Endothelial cell (in vitro differentiated cells): ENCODE measurements around the gene HAGHL. TPM values are rescaled to one million over a fixed set of nuclear protein-coding genes. Genes with fewer than 3 reads are reported as not detected.

ENCODE experiments used
- DNase-seq: peaks from one replicate; pipeline ENCODE4 v3.0.0; 2021; ENCODE audit warnings: low spot score
- H3K27ac Mint-ChIP-seq: one replicate; pipeline ENCODE4 v1.8.0; 2021; ENCODE audit warnings: mixed read lengths, inconsistent platforms; ENCODE audit not compliant: unreplicated experiment
- H3K27me3 Mint-ChIP-seq: one replicate; pipeline ENCODE4 v1.8.0; 2021; ENCODE audit warnings: mild to moderate bottlenecking, moderate library complexity, mixed read lengths, inconsistent platforms; ENCODE audit not compliant: unreplicated experiment
- H3K36me3 Mint-ChIP-seq: one replicate; pipeline ENCODE4 v1.8.0; 2021; ENCODE audit warnings: mild to moderate bottlenecking, low read depth, mixed read lengths, inconsistent platforms; ENCODE audit not compliant: unreplicated experiment
- H3K4me1 Mint-ChIP-seq: one replicate; pipeline ENCODE4 v1.8.0; 2021; ENCODE audit warnings: mild to moderate bottlenecking, mixed read lengths, inconsistent platforms; ENCODE audit not compliant: unreplicated experiment
- H3K4me3 Mint-ChIP-seq: one replicate; pipeline ENCODE4 v1.8.0; 2021; ENCODE audit warnings: mild to moderate bottlenecking, mixed read lengths, inconsistent platforms; ENCODE audit not compliant: unreplicated experiment
- H3K9me3 Mint-ChIP-seq: one replicate; pipeline ENCODE4 v1.8.0; 2021; ENCODE audit warnings: mixed read lengths, inconsistent platforms; ENCODE audit not compliant: unreplicated experiment
- CTCF ChIP-seq: fragments of 200-600 bp; sonication (generic); IDR thresholded peaks from one replicate; pipeline ENCODE4 v1.5.0; 2021; ENCODE audit warnings: antibody characterized with exemption; ENCODE audit not compliant: unreplicated experiment
- total RNA-seq: library from RNA; stranded (reverse); fragmentation: NEBNext Ultra II Directional; extraction: Animal tissue kit (Norgen Biotek cat#: 25700); gene quantifications from one replicate; pipeline ENCODE4 v1.2.1, GENCODE V29; 2021; ENCODE audit not compliant: unreplicated experiment

HAGHL gene
- total RNA-seq, 1 donor from 2014 or later: 1.5 TPM

GRCh38 chr16:746637-747036 lies 19.7 kb downstream of the HAGHL start:
- H3K4me3 Mint-ChIP-seq: no peak overlapping the region
- no peaks in the 10 kb centered on the region for H3K27me3 Mint-ChIP-seq
- TF ChIP-seq CTCF: no peak
- H3K9me3 Mint-ChIP-seq: no peaks in the 10 kb centered on the region
- no peak for DNase-seq
- peaks cover 9% of the 10 kb centered on the region for H3K4me1 Mint-ChIP-seq
- H3K27ac Mint-ChIP-seq: no peak overlapping the region
- H3K36me3 Mint-ChIP-seq: no peaks in the 10 kb centered on the region

GRCh38 chr16:747978-748746 lies 21.3 kb downstream of the HAGHL start:
- peaks cover 11% of the 10 kb centered on the region for H3K4me1 Mint-ChIP-seq
- no peak overlapping the region for H3K4me3 Mint-ChIP-seq
- no peak for TF ChIP-seq CTCF
- H3K27ac Mint-ChIP-seq: no peak overlapping the region
- no peaks in the 10 kb centered on the region for H3K9me3 Mint-ChIP-seq
- DNase-seq: no peak
- H3K27me3 Mint-ChIP-seq: no peaks in the 10 kb centered on the region
- H3K36me3 Mint-ChIP-seq: no peaks in the 10 kb centered on the region

- Mint-ChIP-seq H3K27ac (no peak overlapping the region), H3K27me3 (no peaks in the 10 kb centered on the region), H3K4me1 (peaks cover 11% of the 10 kb centered on the region), H3K9me3 (no peaks in the 10 kb centered on the region), H3K36me3 (no peaks in the 10 kb centered on the region), H3K4me3 (no peak overlapping the region)
- no peak for TF ChIP-seq CTCF
- DNase-seq: no peak
Measured at GRCh38 chr16:749010-749409, 22.1 kb downstream of the HAGHL start.

GRCh38 chr16:750485-750884 lies 23.6 kb downstream of the HAGHL start:
- H3K36me3 Mint-ChIP-seq: no peaks in the 10 kb centered on the region
- H3K4me3 Mint-ChIP-seq: no peak overlapping the region
- H3K4me1 Mint-ChIP-seq: peaks cover 11% of the 10 kb centered on the region
- no peaks in the 10 kb centered on the region for H3K27me3 Mint-ChIP-seq
- H3K9me3 Mint-ChIP-seq: no peaks in the 10 kb centered on the region
- no peak for DNase-seq
- no peak for TF ChIP-seq CTCF
- no peak overlapping the region for H3K27ac Mint-ChIP-seq

GRCh38 chr16:751152-752006 lies 24.5 kb downstream of the HAGHL start:
- Mint-ChIP-seq H3K4me3 (peak overlapping the region; percentile 47), H3K4me1 (peaks cover 11% of the 10 kb centered on the region), H3K27me3 (peaks cover 1% of the 10 kb centered on the region), H3K27ac (no peak overlapping the region), H3K36me3 (no peaks in the 10 kb centered on the region), H3K9me3 (no peaks in the 10 kb centered on the region)
- TF ChIP-seq CTCF: no peak
- no peak for DNase-seq
